HCT116 (cell line): Measurements from ENCODE around the gene LMBRD1. TPM values are rescaled to one million over a fixed set of nuclear protein-coding genes. Genes with fewer than 3 reads are reported as not detected.

Experiments used
- ATAC-seq: fragments of 200-7000 bp; cut with Tn5 transposase; 2 replicates; pipeline ENCODE4 v1.9.1; 2020; ENCODE audit warnings: mild to moderate bottlenecking, moderate library complexity
- BruUV-seq: library from RNA; stranded (reverse); fragments of 400-500 nt; replicated peaks from 2 replicates; lab custom pipeline; 2021; lab: Mats Ljungman, UMichigan
- CTCF ChIA-PET: fragments of 300-600 bp; sonication (Branson Sonifier 250); formaldehyde crosslinking; loops from one replicate; lab custom pipeline; 2021; ENCODE audit warnings: antibody characterized with exemption; lab: Charles Lee
- POLR2A ChIA-PET: fragments of 300-600, 350-600 bp; sonication (Branson Sonifier 250); formaldehyde crosslinking; loops from one replicate; lab custom pipeline; 2021; ENCODE audit warnings: antibody characterized with exemption; lab: Charles Lee
- RAD21 ChIA-PET, 2 experiments: fragments of 300-600 bp; sonication (Branson Sonifier 250); formaldehyde crosslinking; loops; one replicate each; lab custom pipeline; 2023; ENCODE audit warnings: low total read pairs in 2 of 2; ENCODE audit not compliant: uncharacterized antibody in 2 of 2, unreplicated experiment in 2 of 2, low non-redundant PET in 1 of 2; lab: Charles Lee
- DNase-seq: peaks from one replicate; pipeline ENCODE4 v3.0.0-alpha.2; 2010; ENCODE audit warnings: low read depth, low spot score
- H2AFZ ChIP-seq: fragments of 200-600 bp; shearing (Covaris generic), sonication (generic); 2 replicates; pipeline ENCODE4 v1.6.1; 2017; ENCODE audit warnings: low read depth, mixed run types, mixed read lengths, antibody characterized with exemption, low read length; ENCODE audit not compliant: poor library complexity, severe bottlenecking
- H3K27ac ChIP-seq: 2 replicates; pipeline ENCODE4 v1.5.1; 2012; ENCODE audit warnings: low read depth, low read length
- H3K27me3 ChIP-seq: fragments of 200-600 bp; sonication (generic); 2 replicates; pipeline ENCODE4 v1.6.1; 2016; ENCODE audit warnings: mixed run types, low read length, mixed read lengths; ENCODE audit not compliant: insufficient read depth
- H3K36me3 ChIP-seq, 2 experiments: fragments of 200-500 bp in 1 of 2; fragments of 200-600 bp in 1 of 2; sonication (Bioruptor generic) in 1 of 2; sonication (generic) in 1 of 2; 2 replicates each; pipeline versions ENCODE4 v1.5.1 to v1.6.1; 2014 to 2016; ENCODE audit warnings: low read length in 2 of 2, inconsistent platforms in 1 of 2, mixed read lengths in 1 of 2, mixed run types in 1 of 2; ENCODE audit not compliant: insufficient read depth in 2 of 2, control insufficient read depth in 1 of 2
- H3K4me1 ChIP-seq, 2 experiments: fragments of 200-600 bp in 1 of 2; sonication (generic) in 1 of 2; 2 replicates each; pipeline versions ENCODE4 v1.5.1 to v1.6.1; 2012 to 2017; ENCODE audit warnings: low read length in 2 of 2, inconsistent platforms in 1 of 2, mild to moderate bottlenecking in 1 of 2, mixed read lengths in 1 of 2, mixed run types in 1 of 2, moderate library complexity in 1 of 2; ENCODE audit not compliant: insufficient read depth in 2 of 2, control insufficient read depth in 1 of 2
- H3K4me2 ChIP-seq: fragments of 200-600 bp; sonication (generic); 2 replicates; pipeline ENCODE4 v1.6.1; 2017; ENCODE audit warnings: mixed run types, low read length, mixed read lengths
- H3K4me3 ChIP-seq, 2 experiments: fragments of 200-600 bp in 1 of 2; sonication (generic) in 1 of 2; replicated peaks in 1 of 2; 2 replicates each; pipeline ENCODE4 v1.5.1; 2011 to 2016; ENCODE audit warnings: low read length in 2 of 2, control low read depth in 1 of 2, low read depth in 1 of 2, mild to moderate bottlenecking in 1 of 2, mixed read lengths in 1 of 2, mixed run types in 1 of 2
- H3K79me2 ChIP-seq: fragments of 200-600 bp; sonication (generic); 2 replicates; pipeline ENCODE4 v1.6.1; 2017; ENCODE audit warnings: mild to moderate bottlenecking, mixed run types, low read length, moderate library complexity, mixed read lengths; ENCODE audit not compliant: insufficient read depth
- H3K9ac ChIP-seq: fragments of 200-600 bp; sonication (generic); 2 replicates; pipeline ENCODE4 v1.6.1; 2016; ENCODE audit warnings: low read length, mixed read lengths
- H3K9me2 ChIP-seq: fragments of 200-600 bp; sonication (generic), shearing (Covaris generic); 2 replicates; pipeline ENCODE4 v1.6.1; 2017; ENCODE audit warnings: mixed run types, mild to moderate bottlenecking, moderate library complexity; ENCODE audit not compliant: insufficient read depth
- H3K9me3 ChIP-seq, 2 experiments: fragments of 200-500 bp in 1 of 2; fragments of 200-600 bp in 1 of 2; sonication (Bioruptor generic) in 1 of 2; sonication (generic) in 1 of 2; 2 replicates each; pipeline ENCODE4 v1.6.1; 2014 to 2017; ENCODE audit warnings: low read length in 2 of 2, mixed read lengths in 2 of 2, inconsistent platforms in 1 of 2, low read depth in 1 of 2, mild to moderate bottlenecking in 1 of 2, mixed run types in 1 of 2, moderate library complexity in 1 of 2; ENCODE audit not compliant: control insufficient read depth in 1 of 2, insufficient read depth in 1 of 2
- H4K20me1 ChIP-seq: fragments of 200-600 bp; sonication (generic), shearing (Covaris generic); 2 replicates; pipeline ENCODE4 v1.6.1; 2017; ENCODE audit warnings: mixed run types, mild to moderate bottlenecking, moderate library complexity; ENCODE audit not compliant: insufficient read depth
- ATF3 ChIP-seq: IDR thresholded peaks from 2 replicates; pipeline ENCODE4 v1.6.1; 2012
- CBX3 ChIP-seq: IDR thresholded peaks from 2 replicates; pipeline ENCODE4 v1.6.1; 2012; ENCODE audit warnings: low read depth
- EGR1 ChIP-seq: IDR thresholded peaks from 2 replicates; pipeline ENCODE4 v1.6.1; 2012; ENCODE audit warnings: low read depth
- ELF1 ChIP-seq: IDR thresholded peaks from 2 replicates; pipeline ENCODE4 v1.6.1; 2012; ENCODE audit warnings: low read depth, borderline replicate concordance
- EZH2phosphoT487 ChIP-seq: fragments of 200-600 bp; IDR thresholded peaks from 2 replicates; pipeline ENCODE4 v1.6.1; 2018; ENCODE audit warnings: antibody characterized with exemption, borderline replicate concordance
- FOSL1 ChIP-seq: IDR thresholded peaks from 2 replicates; pipeline ENCODE4 v1.6.1; 2012; ENCODE audit warnings: low read depth
- JUND ChIP-seq: IDR thresholded peaks from 2 replicates; pipeline ENCODE4 v1.6.1; 2012
- MAX ChIP-seq: IDR thresholded peaks from 2 replicates; pipeline ENCODE4 v1.6.1; 2012
- POLR2A ChIP-seq: IDR thresholded peaks from 2 replicates; pipeline ENCODE4 v1.7.0; 2011; ENCODE audit warnings: borderline replicate concordance; ENCODE audit not compliant: insufficient read depth, insufficient read length; ENCODE audit errors: extremely low read depth
- REST ChIP-seq: IDR thresholded peaks from 2 replicates; pipeline ENCODE4 v1.6.1; 2012; ENCODE audit warnings: low read depth
- SIN3A ChIP-seq: IDR thresholded peaks from 2 replicates; pipeline ENCODE4 v1.6.1; 2012; ENCODE audit warnings: low read depth
- SP1 ChIP-seq: IDR thresholded peaks from 2 replicates; pipeline ENCODE4 v1.6.1; 2012; ENCODE audit warnings: low read depth
- SRF ChIP-seq: IDR thresholded peaks from 2 replicates; pipeline ENCODE4 v1.6.1; 2012; ENCODE audit warnings: low read depth
- YY1 ChIP-seq: IDR thresholded peaks from 2 replicates; pipeline ENCODE4 v1.6.1; 2011; ENCODE audit warnings: low read length, low read depth, moderate library complexity, mild to moderate bottlenecking; ENCODE audit not compliant: insufficient replicate concordance; ENCODE audit errors: extremely low read depth
- ZBTB33 ChIP-seq: IDR thresholded peaks from 2 replicates; pipeline ENCODE4 v1.6.1; 2011; ENCODE audit warnings: mild to moderate bottlenecking, low read length, moderate library complexity; ENCODE audit not compliant: insufficient replicate concordance; ENCODE audit errors: extremely low read depth
- ZFX ChIP-seq: fragments of 450-650 bp; IDR thresholded peaks from 2 replicates; pipeline ENCODE4 v1.6.1; 2017
- ZNF274 ChIP-seq: fragments of 200-500 bp; sonication (Bioruptor generic); IDR thresholded peaks from 2 replicates; pipeline ENCODE4 v1.6.1; 2014; ENCODE audit warnings: mild to moderate bottlenecking, low read depth, low read length, inconsistent platforms
- intact Hi-C: fragments of 100-400 bp; cut with micrococcal nuclease; formaldehyde crosslinking; loops from 2 replicates; pipeline ENCODE4 v1.10.0; 2022
- total RNA-seq: library from RNA; stranded (reverse); gene quantifications from one replicate; pipeline ENCODE4 v1.2.1, GENCODE V29; 2021; ENCODE audit not compliant: unreplicated experiment

Gene LMBRD1
- total RNA-seq, 1 experiment from 2014 or later: 11.9 TPM

GRCh38 chr6:69774740-69775584, 21.8 kb downstream of the LMBRD1 start:
- intact Hi-C loops: no loop called here
- no peak overlapping the region for H3K27ac ChIP-seq

More at GRCh38 chr6:69774740-69775584, 21.8 kb downstream of the LMBRD1 start:
- Histone ChIP-seq H3K27me3 (no peaks in the 10 kb centered on the region), H3K4me2 (no peak overlapping the region), H3K9me3 (no peaks in the 10 kb centered on the region), H3K36me3 (peaks cover 0 to 2% of the 10 kb centered on the region in 2 experiments; a peak in 1 of 4 replicates), H3K9ac (no peak overlapping the region), H3K79me2 (no peaks in the 10 kb centered on the region), H4K20me1 (no peaks in the 10 kb centered on the region), H2AFZ (no peak overlapping the region), H3K9me2 (no peaks in the 10 kb centered on the region), H3K4me3 (no peak overlapping the region), H3K4me1 (no peaks in the 10 kb centered on the region)
- no peak for DNase-seq
- no peak for ATAC-seq
- ChIA-PET RAD21 (no interaction called here), CTCF (no interaction called here), POLR2A (no interaction called here)
- no peak for TF ChIP-seq YY1
- TF ChIP-seq POLR2A: no peak
- no peak for TF ChIP-seq EZH2phosphoT487
- TF ChIP-seq SRF: no peak
- TF ChIP-seq SP1: no peak
- TF ChIP-seq MAX: no peak
- TF ChIP-seq SIN3A: no peak
- TF ChIP-seq ZBTB33: no peak
- TF ChIP-seq EGR1: no peak
- TF ChIP-seq JUND: no peak
- no peak for TF ChIP-seq ATF3
- no peak for TF ChIP-seq ELF1
- TF ChIP-seq CBX3: no peak
- no peak for TF ChIP-seq FOSL1
- TF ChIP-seq ZFX: no peak
- no peak for TF ChIP-seq REST
- no peak for TF ChIP-seq ZNF274
- BruUV-seq: no TSS peak
